Fibroblast of mammary gland (primary cell): ENCODE results near the gene MEFV.

Experiments
- DNase-seq: peaks from one replicate; pipeline ENCODE4 v3.0.0-alpha.2; 2010; ENCODE audit warnings: low read depth
- H3K4me3 ChIP-seq: 2 replicates; pipeline ENCODE4 v1.5.1; 2011; ENCODE audit warnings: low read depth, mild to moderate bottlenecking, low read length, moderate library complexity; ENCODE audit not compliant: control insufficient read depth
- TF ChIP-seq, protein P1 (sequence below): conservative IDR thresholded peaks from 2 replicates; pipeline ENCODE4 v1.5.1; 2011; ENCODE audit warnings: low read depth, low read length, inconsistent platforms; ENCODE audit not compliant: control insufficient read depth, insufficient read depth

MEFV gene

DNA sequence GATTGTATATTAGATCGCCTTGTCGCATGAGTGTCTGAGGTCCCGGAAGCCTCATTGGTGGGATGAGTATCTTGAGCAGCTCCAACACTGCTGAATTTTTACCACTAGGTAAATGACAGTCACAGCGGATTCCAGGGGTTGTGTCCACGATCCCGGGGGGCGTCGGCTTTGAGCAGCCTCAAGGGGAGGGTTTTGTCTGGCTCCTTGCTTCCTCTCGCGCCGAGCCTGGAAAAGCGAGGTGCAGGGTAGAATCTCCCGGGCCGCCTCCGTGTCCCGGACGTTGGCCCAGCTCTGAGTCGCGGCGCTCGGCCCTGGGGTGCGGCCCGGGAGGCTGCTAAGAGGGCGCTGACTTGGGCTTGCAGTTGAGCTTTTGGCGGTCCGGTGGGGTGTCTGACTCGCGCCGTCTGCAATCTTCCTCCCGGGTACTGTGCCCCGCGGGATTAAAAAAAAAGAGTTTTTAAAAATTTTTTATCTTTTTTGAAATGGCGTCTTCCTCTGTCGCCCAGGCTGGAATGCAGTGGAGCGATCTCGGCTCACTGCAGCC, 63.9 kb downstream of the MEFV start:
- no peak for DNase-seq
- TF ChIP-seq, protein P1, sequence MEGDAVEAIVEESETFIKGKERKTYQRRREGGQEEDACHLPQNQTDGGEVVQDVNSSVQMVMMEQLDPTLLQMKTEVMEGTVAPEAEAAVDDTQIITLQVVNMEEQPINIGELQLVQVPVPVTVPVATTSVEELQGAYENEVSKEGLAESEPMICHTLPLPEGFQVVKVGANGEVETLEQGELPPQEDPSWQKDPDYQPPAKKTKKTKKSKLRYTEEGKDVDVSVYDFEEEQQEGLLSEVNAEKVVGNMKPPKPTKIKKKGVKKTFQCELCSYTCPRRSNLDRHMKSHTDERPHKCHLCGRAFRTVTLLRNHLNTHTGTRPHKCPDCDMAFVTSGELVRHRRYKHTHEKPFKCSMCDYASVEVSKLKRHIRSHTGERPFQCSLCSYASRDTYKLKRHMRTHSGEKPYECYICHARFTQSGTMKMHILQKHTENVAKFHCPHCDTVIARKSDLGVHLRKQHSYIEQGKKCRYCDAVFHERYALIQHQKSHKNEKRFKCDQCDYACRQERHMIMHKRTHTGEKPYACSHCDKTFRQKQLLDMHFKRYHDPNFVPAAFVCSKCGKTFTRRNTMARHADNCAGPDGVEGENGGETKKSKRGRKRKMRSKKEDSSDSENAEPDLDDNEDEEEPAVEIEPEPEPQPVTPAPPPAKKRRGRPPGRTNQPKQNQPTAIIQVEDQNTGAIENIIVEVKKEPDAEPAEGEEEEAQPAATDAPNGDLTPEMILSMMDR, result no peak
- H3K4me3 ChIP-seq, result no peak overlapping the region
